Measurements from ENCODE around the gene SLC2A9.

The SLC2A9 gene

GRCh38 chr4:10018818-10019461 lies 2.4 kb downstream of the SLC2A9 start:
- DNase-seq: no peak

- DNase-seq: no peak
Observed at GRCh38 chr4:10017037-10017893, 4.0 kb downstream of the SLC2A9 start.

- DNase-seq: no peak
Observed at GRCh38 chr4:10016169-10016568, 5.1 kb downstream of the SLC2A9 start.

- peak; percentile 39 for DNase-seq
Observed at GRCh38 chr4:10015140-10015753, 6.0 kb downstream of the SLC2A9 start.

- DNase-seq: no peak
Observed at GRCh38 chr4:10013722-10014121, 7.6 kb downstream of the SLC2A9 start.

GRCh38 chr4:10011885-10012284 lies 9.4 kb downstream of the SLC2A9 start:
- no peak for DNase-seq

- DNase-seq: no peak
Observed at GRCh38 chr4:10011277-10011676, 10.0 kb downstream of the SLC2A9 start.

- no peak for DNase-seq
Observed at GRCh38 chr4:10009861-10010500, 11.3 kb downstream of the SLC2A9 start.

GRCh38 chr4:10008609-10009005 lies 12.7 kb downstream of the SLC2A9 start:
- DNase-seq: no peak

- DNase-seq: no peak
Observed at GRCh38 chr4:10007793-10008608, 13.3 kb downstream of the SLC2A9 start.

GRCh38 chr4:10007436-10007740 lies 13.9 kb downstream of the SLC2A9 start:
- DNase-seq: no peak

- no peak for DNase-seq
Observed at GRCh38 chr4:10006601-10007435, 14.5 kb downstream of the SLC2A9 start.

GRCh38 chr4:10006231-10006600 lies 15.1 kb downstream of the SLC2A9 start:
- DNase-seq: no peak

GRCh38 chr4:10005632-10006031 lies 15.7 kb downstream of the SLC2A9 start:
- DNase-seq: no peak

GRCh38 chr4:10003666-10004065 lies 17.6 kb downstream of the SLC2A9 start:
- DNase-seq: no peak

- DNase-seq: no peak
Observed at GRCh38 chr4:10002278-10002677, 19.0 kb downstream of the SLC2A9 start.

GRCh38 chr4:10001757-10002156 lies 19.5 kb downstream of the SLC2A9 start:
- DNase-seq: no peak

- DNase-seq: no peak
Observed at GRCh38 chr4:9999956-10000561, 21.2 kb downstream of the SLC2A9 start.

- no peak for DNase-seq
Observed at GRCh38 chr4:9997886-9998285, 23.4 kb downstream of the SLC2A9 start.

- DNase-seq: no peak
Observed at GRCh38 chr4:9996319-9997110, 24.8 kb downstream of the SLC2A9 start.
